Esophagus muscularis mucosa (tissue), 4 donors: Measurements from ENCODE around the gene GPRC5D. TPM values are rescaled to one million over a fixed set of nuclear protein-coding genes. Genes with fewer than 3 reads are reported as not detected.

Experiments
- DNase-seq: peaks from one replicate; pipeline ENCODE4 v3.0.0-alpha.2; 2017; ENCODE audit errors: extremely low spot score
- H3K27ac ChIP-seq, 4 donors: fragments of 200-600 bp; sonication (generic); replicated peaks in 1 of 4; 1 replicate in 3 of 4; 2 replicates in 1 of 4; pipeline ENCODE4 v1.5.1; 2016 to 2019; ENCODE audit warnings: mild to moderate bottlenecking in 1 of 4
- H3K27me3 ChIP-seq, 4 donors: fragments of 200-600 bp; sonication (generic); one replicate each; pipeline versions ENCODE4 v1.5.1 to v1.6.0; 2016 to 2019
- H3K36me3 ChIP-seq, 4 donors: fragments of 200-600 bp; sonication (generic); one replicate each; pipeline ENCODE4 v1.5.1; 2016 to 2019
- H3K4me1 ChIP-seq, 4 donors: fragments of 200-600 bp; sonication (generic); one replicate each; pipeline ENCODE4 v1.5.1; 2016 to 2019
- H3K4me3 ChIP-seq, 4 donors: fragments of 200-600 bp; sonication (generic); 1 replicate in 2 of 4; 2 replicates in 2 of 4; pipeline ENCODE4 v1.5.1; 2016 to 2019; ENCODE audit warnings: mild to moderate bottlenecking in 4 of 4, moderate library complexity in 1 of 4
- H3K9me3 ChIP-seq, 4 donors: fragments of 200-600 bp; sonication (generic); 1 replicate in 3 of 4; 2 replicates in 1 of 4; pipeline ENCODE4 v1.5.1; 2016 to 2019
- CTCF ChIP-seq, 3 experiments: fragments of 200-600 bp in 2 of 3; fragments of 450-650 bp in 1 of 3; sonication (generic) in 2 of 3; IDR thresholded peaks; one replicate each; pipeline ENCODE4 v1.5.1; 2017 to 2019; ENCODE audit warnings: antibody characterized with exemption in 3 of 3, mild to moderate bottlenecking in 2 of 3, moderate library complexity in 1 of 3
- EP300 ChIP-seq: sonication (generic); formaldehyde crosslinking; IDR thresholded peaks from one replicate; pipeline ENCODE4 v1.6.1; 2017; ENCODE audit warnings: antibody characterized with exemption
- POLR2A ChIP-seq: fragments of 450-650 bp; IDR thresholded peaks from one replicate; pipeline ENCODE4 v1.6.1; 2017; ENCODE audit warnings: antibody characterized with exemption, moderate library complexity, mild to moderate bottlenecking, low read depth
- POLR2AphosphoS5 ChIP-seq, 2 donors: sonication (generic); formaldehyde crosslinking; IDR thresholded peaks; one replicate each; pipeline ENCODE4 v1.6.1; 2017; ENCODE audit warnings: antibody characterized with exemption in 2 of 2
- WGBS: methylation state at CpG from one replicate; pipeline ENCODE4 v1.1.5; 2018; 5-methylcytosine and 5-hydroxymethylcytosine counted together
- intact Hi-C: fragments of 100-400 bp; cut with DNase I; formaldehyde crosslinking; loops from one replicate; pipeline ENCODE4 v1.15.1; 2023
- total RNA-seq, 4 donors: library from RNA; depleted of rRNA; stranded (reverse); fragments of >200 nt; gene quantifications; one replicate each; pipeline versions ENCODE4 v1.1.0 to v1.2.1, GENCODE V29; 2016

GPRC5D gene
- total RNA-seq, 4 donors from 2014 or later = 0.84 TPM; not detected in 3

DNA sequence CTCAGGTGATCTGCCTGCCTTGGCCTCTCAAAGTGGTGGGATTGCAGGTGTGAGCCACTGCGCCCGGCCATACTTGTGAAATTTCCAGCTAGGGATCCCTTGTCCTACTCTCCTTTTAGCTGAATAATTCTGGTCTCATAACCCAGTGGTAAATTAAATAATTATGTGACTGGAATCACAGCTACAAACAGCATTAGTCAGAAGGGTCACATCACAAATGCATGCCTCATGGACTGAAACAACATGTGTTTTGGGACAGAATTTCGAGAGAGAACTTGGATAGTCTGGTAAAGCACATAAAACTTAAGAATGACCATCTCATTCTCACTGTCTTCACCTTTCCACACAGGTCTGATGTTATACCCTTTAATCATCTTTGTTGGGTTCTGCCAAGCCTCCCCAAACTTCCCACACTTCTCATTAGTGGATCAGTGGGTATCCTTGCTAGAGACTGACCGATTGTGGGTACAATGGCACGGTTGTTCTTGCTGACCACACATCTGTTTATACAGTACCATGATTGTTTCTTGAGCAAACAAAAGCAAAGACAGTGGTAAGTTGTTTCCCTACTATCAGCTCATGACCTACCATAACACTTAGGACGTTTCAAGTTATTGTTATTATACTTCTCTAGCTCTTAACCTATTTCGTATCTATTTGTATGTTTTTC, 5.1 kb downstream of the GPRC5D start:
- Histone ChIP-seq H3K4me3 (no peak overlapping the region), H3K27ac (no peak overlapping the region), H3K9me3 (no peaks in the 10 kb centered on the region), H3K4me1 (peaks cover 0 to 11% (median 11%) of the 10 kb centered on the region in 4 donors), H3K27me3 (no peaks in the 10 kb centered on the region), H3K36me3 (no peaks in the 10 kb centered on the region)
- TF ChIP-seq EP300 = no peak
- TF ChIP-seq CTCF (IDR thresholded peaks at IDR 0.05) = no peak
- no peak for TF ChIP-seq POLR2AphosphoS5 (IDR thresholded peaks at IDR 0.05)
- TF ChIP-seq POLR2A = no peak
- intact Hi-C loops = no loop called here
- 88% methylated on average over 7 of the region's 7 CpGs for WGBS
- peak; percentile 60 for DNase-seq

DNA sequence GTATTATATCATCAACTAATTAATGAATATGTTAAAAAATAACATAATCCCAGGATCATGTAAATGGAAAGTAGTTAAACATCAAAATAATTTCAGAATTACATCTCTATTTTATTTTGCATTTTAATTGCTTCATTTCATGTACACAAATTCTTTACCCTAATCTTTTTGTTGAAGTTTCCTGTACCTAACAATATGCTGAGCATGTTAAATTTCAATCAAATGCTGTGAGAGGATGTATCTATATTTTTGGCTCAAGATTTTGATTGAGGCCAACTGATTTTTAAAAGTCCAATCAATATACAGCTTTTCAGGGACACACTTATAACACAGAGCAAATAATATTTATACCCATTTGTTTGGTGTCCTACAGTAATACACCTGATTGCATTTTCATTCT, 6.4 kb downstream of the GPRC5D start:
- no peaks in the 10 kb centered on the region for H3K27me3 ChIP-seq
- no peaks in the 10 kb centered on the region for H3K36me3 ChIP-seq
- DNase-seq = no peak
- peaks cover 0 to 11% (median 11%) of the 10 kb centered on the region in 4 donors for H3K4me1 ChIP-seq
- TF ChIP-seq POLR2A = no peak
- TF ChIP-seq CTCF (IDR thresholded peaks at IDR 0.05) = no peak
- intact Hi-C loops = no loop called here
- H3K9me3 ChIP-seq = no peaks in the 10 kb centered on the region
- H3K4me3 ChIP-seq = no peak overlapping the region
- no peak overlapping the region for H3K27ac ChIP-seq

DNA sequence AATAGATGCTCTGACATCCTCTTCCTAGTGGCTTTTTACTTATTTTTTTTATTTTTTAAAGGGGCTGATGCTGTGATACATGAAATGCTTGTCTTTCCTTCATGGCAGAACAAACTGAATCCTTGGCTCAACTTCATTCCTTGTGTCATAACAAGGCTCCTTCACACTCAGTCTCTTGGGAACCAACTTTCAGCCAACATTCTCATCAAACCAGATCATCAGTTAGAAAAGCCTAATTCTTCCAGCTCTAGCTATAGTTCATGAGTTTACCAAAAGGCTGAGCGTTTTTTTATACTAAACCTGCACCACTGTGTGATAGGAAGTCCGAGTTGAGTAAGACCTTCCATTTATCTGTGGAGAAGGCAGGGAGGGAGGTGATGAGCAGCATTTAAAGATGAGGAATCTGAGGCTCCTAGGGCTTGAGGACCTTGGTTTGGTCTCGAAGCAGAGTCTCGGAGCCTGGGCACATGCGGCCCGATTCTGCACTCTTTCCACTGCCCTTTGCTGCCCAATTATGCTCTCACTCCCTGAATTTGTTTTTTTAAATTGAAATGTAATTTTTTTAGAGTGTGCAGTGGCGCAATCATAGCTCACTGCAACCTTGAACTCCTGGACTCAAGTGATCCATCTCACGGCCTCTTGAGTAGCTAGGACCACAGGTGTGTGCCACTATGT, 8.2 kb downstream of the GPRC5D start:
- no peak overlapping the region for H3K4me3 ChIP-seq
- TF ChIP-seq POLR2A (no peak), CTCF (IDR thresholded peaks at IDR 0.05) (no peak), EP300 (no peak), POLR2AphosphoS5 (IDR thresholded peaks at IDR 0.05) (peak in 1 of 2 donors; percentile 23)
- H3K36me3 ChIP-seq = no peaks in the 10 kb centered on the region
- DNase-seq = peak; percentile 90
- H3K27me3 ChIP-seq = no peaks in the 10 kb centered on the region
- no peaks in the 10 kb centered on the region for H3K9me3 ChIP-seq
- peak overlapping the region in 3 of 4 donors; percentile 28 to 37 (median 34) for H3K27ac ChIP-seq
- WGBS = 69% methylated on average over 8 of the region's 8 CpGs
- intact Hi-C loops = no loop called here
- H3K4me1 ChIP-seq = peaks cover 0 to 11% (median 11%) of the 10 kb centered on the region in 4 donors

DNA sequence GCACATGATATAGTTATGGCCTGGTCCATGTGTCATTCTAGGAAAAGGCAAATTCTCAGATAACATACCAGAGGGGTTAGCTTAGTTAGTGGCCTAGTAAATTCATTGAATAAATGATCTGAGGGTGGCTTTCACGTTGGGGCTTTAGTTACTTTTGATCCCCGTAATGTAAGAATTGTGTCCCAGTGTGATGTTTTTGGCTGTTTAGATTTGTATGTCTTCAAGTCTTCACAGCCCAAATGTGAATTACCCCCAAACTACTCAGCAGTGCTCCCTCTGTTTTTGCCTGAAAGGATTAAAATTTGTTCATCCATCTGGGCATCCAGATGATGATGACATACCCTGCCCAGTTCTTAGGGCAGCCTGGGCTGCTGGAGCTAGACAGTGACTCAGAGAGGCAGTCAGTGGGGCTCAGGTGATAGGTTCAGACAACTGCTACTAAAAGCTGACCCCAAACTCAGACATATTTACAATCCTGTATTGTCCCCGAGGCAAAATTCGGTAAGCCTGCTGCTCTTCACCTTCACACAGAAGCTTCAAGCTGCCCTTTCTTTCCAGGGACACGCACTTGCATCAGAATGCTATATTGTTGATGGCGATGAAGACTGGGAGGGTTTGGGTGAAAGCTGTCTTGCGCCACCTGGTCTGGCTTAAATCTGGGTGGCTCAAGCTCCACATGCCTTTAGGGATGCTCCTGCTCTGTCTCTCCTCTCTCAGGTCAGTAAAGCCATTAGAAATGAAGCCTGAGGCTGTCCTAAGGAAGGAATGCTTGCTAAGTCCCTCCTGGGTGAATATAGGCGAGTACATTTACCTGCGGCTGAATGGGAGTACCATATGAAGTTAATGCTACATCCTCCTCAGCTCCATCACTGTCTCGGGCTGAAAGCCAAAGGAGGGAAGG, 10.3 kb downstream of the GPRC5D start:
- Histone ChIP-seq H3K4me3 (no peak overlapping the region), H3K36me3 (no peaks in the 10 kb centered on the region), H3K27me3 (no peaks in the 10 kb centered on the region), H3K4me1 (peaks cover 0 to 11% (median 11%) of the 10 kb centered on the region in 4 donors), H3K9me3 (no peaks in the 10 kb centered on the region), H3K27ac (no peak overlapping the region)
- WGBS = 91% methylated on average over 10 of the region's 10 CpGs
- DNase-seq = peak; percentile 82
- intact Hi-C loops = no loop called here
- TF ChIP-seq POLR2AphosphoS5 (IDR thresholded peaks at IDR 0.05) (no peak), POLR2A (no peak), CTCF (IDR thresholded peaks at IDR 0.05) (no peak), EP300 (no peak)
